IPS DF 19.7 (cell line): Measurements from ENCODE around the gene OR51L1.

ENCODE experiments used
- DNase-seq: peaks from one replicate; pipeline ENCODE4 v3.0.0-alpha.2; 2013; ENCODE audit warnings: low read depth, low spot score

The OR51L1 gene

GRCh38 chr11:5046754-5047330 lies 52.2 kb downstream of the OR51L1 start:
- DNase-seq, result no peak
